HG02884 (cell line): ENCODE data around the gene PARD3B.
A peak's percentile ranks its signal among the peaks of the same experiment; 100 is the strongest.

ENCODE experiments used
- ATAC-seq: cut with Tn5 transposase; IDR thresholded peaks from one replicate; pipeline ENCODE4 v1.9.1; 2021; ENCODE audit warnings: mild to moderate bottlenecking, moderate library complexity; ENCODE audit not compliant: unreplicated experiment

Gene PARD3B

GRCh38 chr2:205627085-205627484 lies 1081.8 kb downstream of the PARD3B start:
- no peak for ATAC-seq

- no peak for ATAC-seq
These were observed 1083.1 kb downstream of the PARD3B start for GRCh38 chr2:205628422-205628821.

- ATAC-seq: no peak
These were observed 1084.0 kb downstream of the PARD3B start for GRCh38 chr2:205629091-205629776.

- ATAC-seq: no peak
These were observed 1088.7 kb downstream of the PARD3B start for GRCh38 chr2:205633994-205634393.

GRCh38 chr2:205636549-205637319 lies 1091.5 kb downstream of the PARD3B start:
- ATAC-seq: no peak

GRCh38 chr2:205637320-205637602 lies 1092.0 kb downstream of the PARD3B start:
- ATAC-seq: no peak

- ATAC-seq: no peak
These were observed 1092.7 kb downstream of the PARD3B start for GRCh38 chr2:205637779-205638503.

- no peak for ATAC-seq
These were observed 1095.4 kb downstream of the PARD3B start for GRCh38 chr2:205640716-205641115.

GRCh38 chr2:205642599-205643356 lies 1097.5 kb downstream of the PARD3B start:
- ATAC-seq: no peak

- no peak for ATAC-seq
These were observed 1098.2 kb downstream of the PARD3B start for GRCh38 chr2:205643391-205643885.

GRCh38 chr2:205644018-205644417 lies 1098.7 kb downstream of the PARD3B start:
- no peak for ATAC-seq

GRCh38 chr2:205646680-205647079 lies 1101.4 kb downstream of the PARD3B start:
- peak; percentile 99 for ATAC-seq

GRCh38 chr2:205650450-205650849 lies 1105.2 kb downstream of the PARD3B start:
- ATAC-seq: no peak

- ATAC-seq: no peak
These were observed 1105.7 kb downstream of the PARD3B start for GRCh38 chr2:205650931-205651330.

- no peak for ATAC-seq
These were observed 1106.4 kb downstream of the PARD3B start for GRCh38 chr2:205651719-205652118.

GRCh38 chr2:205654878-205655605 lies 1109.8 kb downstream of the PARD3B start:
- ATAC-seq: no peak

GRCh38 chr2:205655779-205656456 lies 1110.6 kb downstream of the PARD3B start:
- no peak for ATAC-seq

GRCh38 chr2:205656461-205656860 lies 1111.2 kb downstream of the PARD3B start:
- no peak for ATAC-seq

GRCh38 chr2:205656941-205657340 lies 1111.7 kb downstream of the PARD3B start:
- ATAC-seq: no peak

- no peak for ATAC-seq
These were observed 1112.3 kb downstream of the PARD3B start for GRCh38 chr2:205657579-205657978.
